KOPT-K1 (cell line): ENCODE results near the gene PPP1R36.

ENCODE experiments used
- H3K27ac ChIP-seq: fragments of 200-600 bp; sonication (generic); 2 replicates; pipeline ENCODE4 v1.5.1; 2016; ENCODE audit warnings: antibody characterized with exemption, mild to moderate bottlenecking, low read depth, low read length; ENCODE audit not compliant: poor library complexity, severe bottlenecking
- H3K36me3 ChIP-seq: fragments of 200-600 bp; sonication (generic); 2 replicates; pipeline ENCODE4 v1.5.1; 2017; ENCODE audit warnings: antibody characterized with exemption, mild to moderate bottlenecking, low read length, moderate library complexity; ENCODE audit not compliant: insufficient read depth
- H3K9me3 ChIP-seq: fragments of 200-600 bp; sonication (generic); 2 replicates; pipeline ENCODE4 v1.5.1; 2017; ENCODE audit warnings: antibody characterized with exemption, low read length, mild to moderate bottlenecking; ENCODE audit not compliant: insufficient read depth, poor library complexity, severe bottlenecking

Gene PPP1R36

GRCh38 chr14:64572386-64573104, 22.8 kb downstream of the PPP1R36 start:
- no peaks in the 10 kb centered on the region for H3K9me3 ChIP-seq
- H3K27ac ChIP-seq: no peak overlapping the region
- H3K36me3 ChIP-seq: no peaks in the 10 kb centered on the region

GRCh38 chr14:64573109-64573508, 23.3 kb downstream of the PPP1R36 start:
- Histone ChIP-seq H3K27ac (no peak overlapping the region), H3K36me3 (no peaks in the 10 kb centered on the region), H3K9me3 (no peaks in the 10 kb centered on the region)

- H3K9me3 ChIP-seq: no peaks in the 10 kb centered on the region
- H3K36me3 ChIP-seq: no peaks in the 10 kb centered on the region
- no peak overlapping the region for H3K27ac ChIP-seq
These were observed 24.8 kb downstream of the PPP1R36 start for GRCh38 chr14:64574371-64575107.

- Histone ChIP-seq H3K9me3 (no peaks in the 10 kb centered on the region), H3K36me3 (no peaks in the 10 kb centered on the region), H3K27ac (no peak overlapping the region)
These were observed 27.4 kb downstream of the PPP1R36 start for GRCh38 chr14:64577211-64577610.

GRCh38 chr14:64580467-64580866, 30.7 kb downstream of the PPP1R36 start:
- Histone ChIP-seq H3K9me3 (no peaks in the 10 kb centered on the region), H3K36me3 (no peaks in the 10 kb centered on the region), H3K27ac (no peak overlapping the region)

GRCh38 chr14:64581363-64581762, 31.6 kb downstream of the PPP1R36 start:
- Histone ChIP-seq H3K9me3 (no peaks in the 10 kb centered on the region), H3K36me3 (no peaks in the 10 kb centered on the region), H3K27ac (no peak overlapping the region)

GRCh38 chr14:64581817-64582216, 32.1 kb downstream of the PPP1R36 start:
- Histone ChIP-seq H3K27ac (no peak overlapping the region), H3K9me3 (no peaks in the 10 kb centered on the region), H3K36me3 (no peaks in the 10 kb centered on the region)

GRCh38 chr14:64584190-64584589, 34.4 kb downstream of the PPP1R36 start:
- no peaks in the 10 kb centered on the region for H3K36me3 ChIP-seq
- H3K9me3 ChIP-seq: no peaks in the 10 kb centered on the region
- H3K27ac ChIP-seq: no peak overlapping the region

- H3K36me3 ChIP-seq: no peaks in the 10 kb centered on the region
- H3K27ac ChIP-seq: no peak overlapping the region
- H3K9me3 ChIP-seq: no peaks in the 10 kb centered on the region
These were observed 42.0 kb downstream of the PPP1R36 start for GRCh38 chr14:64591809-64592208.

GRCh38 chr14:64594438-64594837, 44.7 kb downstream of the PPP1R36 start:
- Histone ChIP-seq H3K27ac (no peak overlapping the region), H3K9me3 (no peaks in the 10 kb centered on the region), H3K36me3 (no peaks in the 10 kb centered on the region)

GRCh38 chr14:64598404-64598803, 48.6 kb downstream of the PPP1R36 start:
- Histone ChIP-seq H3K9me3 (no peaks in the 10 kb centered on the region), H3K27ac (no peak overlapping the region), H3K36me3 (no peaks in the 10 kb centered on the region)

GRCh38 chr14:64601571-64601970, 51.8 kb downstream of the PPP1R36 start:
- Histone ChIP-seq H3K36me3 (no peaks in the 10 kb centered on the region), H3K9me3 (no peaks in the 10 kb centered on the region), H3K27ac (no peak overlapping the region)

GRCh38 chr14:64602826-64603225, 53.1 kb downstream of the PPP1R36 start:
- H3K9me3 ChIP-seq: no peaks in the 10 kb centered on the region
- H3K36me3 ChIP-seq: no peaks in the 10 kb centered on the region

GRCh38 chr14:64604001-64604400, 54.2 kb downstream of the PPP1R36 start:
- Histone ChIP-seq H3K36me3 (no peaks in the 10 kb centered on the region), H3K9me3 (no peaks in the 10 kb centered on the region), H3K27ac (no peak overlapping the region)

More at GRCh38 chr14:64602826-64603225, 53.1 kb downstream of the PPP1R36 start:
- no peak overlapping the region for H3K27ac ChIP-seq

- Histone ChIP-seq H3K9me3 (no peaks in the 10 kb centered on the region), H3K27ac (no peak overlapping the region), H3K36me3 (no peaks in the 10 kb centered on the region)
These were observed 55.1 kb downstream of the PPP1R36 start for GRCh38 chr14:64604881-64605280.
